Measurements from ENCODE around the gene TOP1. TPM values are rescaled to one million over a fixed set of nuclear protein-coding genes. Genes with fewer than 3 reads are reported as not detected.

Gene TOP1
- total RNA-seq, 4 donors from 2014 or later = 27.6 to 70.6 (median 40.4) TPM

GRCh38 chr20:41169162-41169690, 140.6 kb downstream of the TOP1 start:
- ATAC-seq (ENCODE audit: low FRiP score) (no peak), DNase-seq (ENCODE audit: low spot score) (peak; percentile 10)
- TF ChIP-seq, protein P1, sequence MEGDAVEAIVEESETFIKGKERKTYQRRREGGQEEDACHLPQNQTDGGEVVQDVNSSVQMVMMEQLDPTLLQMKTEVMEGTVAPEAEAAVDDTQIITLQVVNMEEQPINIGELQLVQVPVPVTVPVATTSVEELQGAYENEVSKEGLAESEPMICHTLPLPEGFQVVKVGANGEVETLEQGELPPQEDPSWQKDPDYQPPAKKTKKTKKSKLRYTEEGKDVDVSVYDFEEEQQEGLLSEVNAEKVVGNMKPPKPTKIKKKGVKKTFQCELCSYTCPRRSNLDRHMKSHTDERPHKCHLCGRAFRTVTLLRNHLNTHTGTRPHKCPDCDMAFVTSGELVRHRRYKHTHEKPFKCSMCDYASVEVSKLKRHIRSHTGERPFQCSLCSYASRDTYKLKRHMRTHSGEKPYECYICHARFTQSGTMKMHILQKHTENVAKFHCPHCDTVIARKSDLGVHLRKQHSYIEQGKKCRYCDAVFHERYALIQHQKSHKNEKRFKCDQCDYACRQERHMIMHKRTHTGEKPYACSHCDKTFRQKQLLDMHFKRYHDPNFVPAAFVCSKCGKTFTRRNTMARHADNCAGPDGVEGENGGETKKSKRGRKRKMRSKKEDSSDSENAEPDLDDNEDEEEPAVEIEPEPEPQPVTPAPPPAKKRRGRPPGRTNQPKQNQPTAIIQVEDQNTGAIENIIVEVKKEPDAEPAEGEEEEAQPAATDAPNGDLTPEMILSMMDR (IDR thresholded peaks at IDR 0.05) = no peak

DNA sequence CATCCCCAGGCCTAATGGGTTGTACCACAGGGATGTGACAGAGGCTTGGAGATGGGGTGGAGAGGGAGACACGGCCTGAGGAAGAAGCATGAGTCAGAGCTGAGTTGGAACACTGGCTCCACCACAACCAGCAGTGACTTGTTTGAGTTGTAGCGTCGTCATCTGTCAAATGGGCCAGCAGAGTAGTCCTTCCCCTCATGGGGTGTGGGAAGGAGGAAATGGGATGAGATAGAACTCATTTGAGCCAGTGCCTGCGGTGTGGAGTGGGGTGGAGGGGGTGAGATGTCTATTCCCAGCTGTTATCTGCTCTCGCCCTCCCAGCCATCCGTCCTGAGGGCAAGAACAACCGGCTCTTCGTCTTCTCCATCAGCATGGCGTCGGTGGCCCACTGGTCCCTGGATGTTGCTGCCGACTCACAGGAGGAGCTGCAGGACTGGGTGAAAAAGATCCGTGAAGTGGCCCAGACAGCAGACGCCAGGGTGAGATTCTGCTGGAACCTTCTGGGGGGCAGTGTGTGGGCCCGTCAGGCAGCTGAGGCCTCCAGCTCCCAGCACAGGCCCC, 141.2 kb downstream of the TOP1 start:
- DNase-seq (ENCODE audit: low spot score) (peak; percentile 21), ATAC-seq (ENCODE audit: low FRiP score) (no peak)
- TF ChIP-seq, protein P1 (IDR thresholded peaks at IDR 0.05) = no peak

GRCh38 chr20:41170386-41171105, 141.9 kb downstream of the TOP1 start:
- no peak for DNase-seq (ENCODE audit: low spot score)
- TF ChIP-seq, protein P1 (IDR thresholded peaks at IDR 0.05) = no peak

GRCh38 chr20:41171736-41172295, 143.2 kb downstream of the TOP1 start:
- TF ChIP-seq, protein P1 (IDR thresholded peaks at IDR 0.05) = no peak
- no peak for DNase-seq (ENCODE audit: low spot score)
- ATAC-seq (ENCODE audit: low FRiP score) = no peak

More at GRCh38 chr20:41170386-41171105, 141.9 kb downstream of the TOP1 start:
- ATAC-seq (ENCODE audit: low FRiP score) = no peak

DNA sequence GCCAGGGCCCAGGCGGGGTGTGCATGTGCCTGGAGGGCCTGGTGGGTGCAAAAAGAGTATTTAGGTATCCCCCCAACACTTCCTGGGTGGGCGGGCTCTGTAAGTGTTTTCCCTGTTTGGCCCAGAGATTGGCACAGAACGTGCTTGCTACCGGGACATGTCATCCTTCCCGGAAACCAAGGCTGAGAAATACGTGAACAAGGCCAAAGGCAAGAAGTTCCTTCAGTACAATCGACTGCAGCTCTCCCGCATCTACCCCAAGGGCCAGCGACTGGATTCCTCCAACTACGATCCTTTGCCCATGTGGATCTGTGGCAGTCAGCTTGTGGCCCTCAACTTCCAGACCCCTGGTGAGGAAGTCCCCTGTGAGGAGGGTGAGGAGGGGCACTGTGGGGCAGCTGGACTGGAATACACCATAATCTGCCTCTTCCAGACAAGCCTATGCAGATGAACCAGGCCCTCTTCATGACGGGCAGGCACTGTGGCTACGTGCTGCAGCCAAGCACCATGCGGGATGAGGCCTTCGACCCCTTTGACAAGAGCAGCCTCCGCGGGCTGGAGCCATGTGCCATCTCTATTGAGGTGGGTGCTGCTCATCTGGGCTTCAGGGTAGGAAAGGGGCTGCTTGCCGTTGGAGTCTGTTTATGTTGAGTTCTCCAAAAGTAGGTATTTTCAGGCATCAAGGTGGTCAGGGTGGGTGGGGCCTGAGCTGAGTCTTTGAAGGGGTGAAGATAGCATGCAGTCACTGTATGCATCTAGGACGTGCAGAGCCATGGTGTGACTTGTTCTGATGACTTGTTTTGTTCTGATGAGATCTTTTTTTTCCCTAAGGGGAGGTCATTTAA, 143.9 kb downstream of the TOP1 start:
- TF ChIP-seq, protein P1 (IDR thresholded peaks at IDR 0.05) = no peak
- ATAC-seq (ENCODE audit: low FRiP score) = peak; percentile 18
- DNase-seq (ENCODE audit: low spot score) = no peak

GRCh38 chr20:41173161-41173721, 144.6 kb downstream of the TOP1 start:
- TF ChIP-seq, protein P1 (IDR thresholded peaks at IDR 0.05) = peak in 2 of 3 donors; percentile 35 to 84
- peak; percentile 82 for ATAC-seq (ENCODE audit: low FRiP score)
- peak; percentile 79 for DNase-seq (ENCODE audit: low spot score)

Measured in omental fat pad (tissue), 4 donors.